NB4 (cell line): ENCODE measurements around the gene NFKBIE.

Experiments used
- MYC ChIP-seq: IDR thresholded peaks from 2 replicates; pipeline ENCODE4 v1.6.1; 2011; ENCODE audit warnings: low read depth, low read length
- POLR2A ChIP-seq: IDR thresholded peaks from 2 replicates; pipeline ENCODE4 v1.6.1; 2011; ENCODE audit warnings: mild to moderate bottlenecking; ENCODE audit not compliant: insufficient read length; ENCODE audit errors: extremely low read depth
- TF ChIP-seq, protein P1 (sequence below): IDR thresholded peaks from one replicate; pipeline ENCODE4 v1.5.1; 2012; ENCODE audit warnings: low read depth, low read length
- TF ChIP-seq, protein P2 (sequence below): IDR thresholded peaks from 2 replicates; pipeline ENCODE4 v1.6.1; 2011; ENCODE audit warnings: low read depth, low read length

DNA sequence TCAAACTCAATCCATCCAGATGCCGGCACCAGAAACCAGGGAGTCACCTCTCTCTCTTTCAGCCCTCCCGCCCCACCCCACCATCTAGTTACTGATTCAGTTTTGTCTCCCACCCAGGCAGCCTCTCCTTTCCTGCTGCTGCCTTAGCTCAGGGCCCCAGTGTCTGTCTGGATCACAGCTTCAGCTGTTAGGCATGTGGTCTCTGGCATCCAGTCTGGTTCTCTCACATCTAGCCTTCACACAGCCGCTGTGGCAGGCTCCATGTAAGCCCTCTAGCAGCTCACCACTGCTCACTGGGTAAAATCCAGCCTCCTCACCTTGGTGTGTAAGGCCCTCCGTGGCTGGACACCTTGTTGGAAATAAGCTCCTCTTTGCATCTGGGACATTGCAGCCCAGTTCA lies 26.5 kb upstream of the NFKBIE start:
- TF ChIP-seq, protein P1, sequence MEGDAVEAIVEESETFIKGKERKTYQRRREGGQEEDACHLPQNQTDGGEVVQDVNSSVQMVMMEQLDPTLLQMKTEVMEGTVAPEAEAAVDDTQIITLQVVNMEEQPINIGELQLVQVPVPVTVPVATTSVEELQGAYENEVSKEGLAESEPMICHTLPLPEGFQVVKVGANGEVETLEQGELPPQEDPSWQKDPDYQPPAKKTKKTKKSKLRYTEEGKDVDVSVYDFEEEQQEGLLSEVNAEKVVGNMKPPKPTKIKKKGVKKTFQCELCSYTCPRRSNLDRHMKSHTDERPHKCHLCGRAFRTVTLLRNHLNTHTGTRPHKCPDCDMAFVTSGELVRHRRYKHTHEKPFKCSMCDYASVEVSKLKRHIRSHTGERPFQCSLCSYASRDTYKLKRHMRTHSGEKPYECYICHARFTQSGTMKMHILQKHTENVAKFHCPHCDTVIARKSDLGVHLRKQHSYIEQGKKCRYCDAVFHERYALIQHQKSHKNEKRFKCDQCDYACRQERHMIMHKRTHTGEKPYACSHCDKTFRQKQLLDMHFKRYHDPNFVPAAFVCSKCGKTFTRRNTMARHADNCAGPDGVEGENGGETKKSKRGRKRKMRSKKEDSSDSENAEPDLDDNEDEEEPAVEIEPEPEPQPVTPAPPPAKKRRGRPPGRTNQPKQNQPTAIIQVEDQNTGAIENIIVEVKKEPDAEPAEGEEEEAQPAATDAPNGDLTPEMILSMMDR = no peak
- TF ChIP-seq POLR2A = peak; percentile 16
- TF ChIP-seq, protein P2, sequence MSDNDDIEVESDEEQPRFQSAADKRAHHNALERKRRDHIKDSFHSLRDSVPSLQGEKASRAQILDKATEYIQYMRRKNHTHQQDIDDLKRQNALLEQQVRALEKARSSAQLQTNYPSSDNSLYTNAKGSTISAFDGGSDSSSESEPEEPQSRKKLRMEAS = no peak
- TF ChIP-seq MYC = no peak
